GM12891 (cell line): ENCODE results near the gene POP7.
"Not testable (repeated sequence)": the region's sequence is repeated elsewhere in the genome, so short reads cannot be mapped to it uniquely, and the experiment has no call there.

ENCODE experiments used
- PAX5 ChIP-seq: IDR thresholded peaks from 2 replicates; pipeline ENCODE4 v1.6.1; 2011; ENCODE audit warnings: low read length, moderate library complexity, mild to moderate bottlenecking; ENCODE audit not compliant: insufficient read depth, severe bottlenecking
- POLR2A ChIP-seq: IDR thresholded peaks from 2 replicates; pipeline ENCODE4 v1.6.1; 2011; ENCODE audit warnings: low read depth, low read length, control low read depth
- POLR2AphosphoS5 ChIP-seq: IDR thresholded peaks from 2 replicates; pipeline ENCODE4 v1.6.1; 2011; ENCODE audit warnings: low read depth, low read length, control low read depth
- POU2F2 ChIP-seq: IDR thresholded peaks from 2 replicates; pipeline ENCODE4 v1.6.1; 2011; ENCODE audit warnings: low read depth, mild to moderate bottlenecking, control low read depth, low read length, moderate library complexity
- SPI1 ChIP-seq: IDR thresholded peaks from 2 replicates; pipeline ENCODE4 v1.6.1; 2011; ENCODE audit warnings: low read depth, low read length, control low read depth
- TAF1 ChIP-seq: IDR thresholded peaks from 2 replicates; pipeline ENCODE4 v1.6.1; 2011; ENCODE audit warnings: low read depth, low read length, control low read depth

GRCh38 chr7:100724364-100724763 is 18.4 kb downstream of the POP7 start:
- not testable (repeated sequence) for TF ChIP-seq PAX5, POLR2A, POLR2AphosphoS5, TAF1, POU2F2, SPI1
